Right lobe of liver (tissue), 6 donors: ENCODE data around the gene HECW1. TPM values are rescaled to one million over a fixed set of nuclear protein-coding genes. Genes with fewer than 3 reads are reported as not detected.

Experiments
- ATAC-seq, 4 donors: fragments of 200-7000 bp; cut with Tn5 transposase; one replicate each; pipeline ENCODE4 v1.9.1; 2020; ENCODE audit warnings: mild to moderate bottlenecking in 4 of 4, moderate library complexity in 4 of 4
- DNase-seq, 3 donors: peaks; one replicate each; pipeline ENCODE4 v3.0.0-alpha.2; 2020
- H3K27ac ChIP-seq, 3 donors: fragments of 200-600 bp; one replicate each; pipeline ENCODE4 v1.8.0; 2022
- H3K27me3 ChIP-seq, 2 donors: fragments of 200-600 bp; one replicate each; pipeline ENCODE4 v1.8.0; 2022
- H3K36me3 ChIP-seq, 4 donors: fragments of 200-600 bp; sonication (generic) in 1 of 4; one replicate each; pipeline versions ENCODE4 v1.5.1 to v1.8.0; 2017 to 2022; ENCODE audit warnings: control low read depth in 1 of 4
- H3K4me1 ChIP-seq, 4 donors: fragments of 200-600 bp; sonication (generic) in 1 of 4; one replicate each; pipeline versions ENCODE4 v1.5.1 to v1.8.0; 2017 to 2022; ENCODE audit warnings: control low read depth in 1 of 4
- H3K4me3 ChIP-seq, 3 donors: fragments of 200-600 bp; one replicate each; pipeline ENCODE4 v1.8.0; 2022
- H3K9me3 ChIP-seq, 4 donors: fragments of 200-600 bp; sonication (generic) in 1 of 4; one replicate each; pipeline versions ENCODE4 v1.5.1 to v1.8.0; 2017 to 2022; ENCODE audit warnings: control low read depth in 1 of 4
- CTCF ChIP-seq, 4 donors: fragments of 200-600 bp in 3 of 4; fragments of 450-650 bp in 1 of 4; IDR thresholded peaks; one replicate each; pipeline versions ENCODE4 v1.5.1 to v1.8.0; 2016 to 2022; ENCODE audit warnings: antibody characterized with exemption in 4 of 4, mild to moderate bottlenecking in 2 of 4
- POLR2A ChIP-seq: fragments of 450-650 bp; IDR thresholded peaks from one replicate; pipeline ENCODE4 v1.6.1; 2017; ENCODE audit warnings: antibody characterized with exemption, mild to moderate bottlenecking
- WGBS: methylation state at CpG from one replicate; pipeline ENCODE4 v1.1.6; 2018; ENCODE audit warnings: low coverage, low lambda C conversion rate; ENCODE audit not compliant: insufficient coverage; ENCODE audit errors: missing lambda C conversion rate; 5-methylcytosine and 5-hydroxymethylcytosine counted together
- intact Hi-C, 2 donors: fragments of 100-400 bp; cut with DNase I; formaldehyde crosslinking; loops; one replicate each; pipeline versions ENCODE4 v1.11.2 to v1.14.1; 2022
- total RNA-seq, 6 experiments: library from RNA; depleted of rRNA in 2 of 6; stranded (reverse); fragments of >200 nt in 2 of 6; fragmentation: NEBNext Ultra II Directional in 3 of 6; extraction: Animal tissue kit (Norgen Biotek cat#: 25700) in 3 of 6; gene quantifications; one replicate each; pipeline versions ENCODE4 v1.1.0 to v1.2.4, GENCODE V29; 2016 to 2023
- donor health status: DM: no; HTN: yes; CAD: no.
- donor health status: DM: no; HTN: no; CAD: no.
- donor health status: DM: no; HTN: no; CAD: no.
- donor health status: DM: no; HTN: yes; CAD: no.
- donor health status: DM: no; HTN: yes; CAD: no.

HECW1 gene
- total RNA-seq, 6 experiments from 2014 or later, result 0.02 to 0.87 (median 0.09) TPM; not detected in 1

- intact Hi-C loops, result no loop called here
- H3K27me3 ChIP-seq, result no peaks in the 10 kb centered on the region
- ATAC-seq (no peak), DNase-seq (no peak)
- no peaks in the 10 kb centered on the region for H3K36me3 ChIP-seq
- no peak overlapping the region for H3K4me3 ChIP-seq
- H3K27ac ChIP-seq, result no peak overlapping the region
- WGBS, result 69% methylated on average over 2 of the region's 5 CpGs
- no peak for TF ChIP-seq POLR2A
- TF ChIP-seq CTCF (IDR thresholded peaks at IDR 0.05), result no peak
- H3K9me3 ChIP-seq, result no peaks in the 10 kb centered on the region
- H3K4me1 ChIP-seq, result peaks cover 0 to 4% (median 2%) of the 10 kb centered on the region in 4 donors
Observed at GRCh38 chr7:43470110-43470509, 357.7 kb downstream of the HECW1 start.

GRCh38 chr7:43475983-43476382 is 363.5 kb downstream of the HECW1 start:
- Histone ChIP-seq H3K4me1 (no peaks in the 10 kb centered on the region), H3K9me3 (no peaks in the 10 kb centered on the region), H3K27me3 (no peaks in the 10 kb centered on the region), H3K27ac (no peak overlapping the region), H3K36me3 (no peaks in the 10 kb centered on the region), H3K4me3 (no peak overlapping the region)
- TF ChIP-seq POLR2A (no peak), CTCF (IDR thresholded peaks at IDR 0.05) (no peak)
- DNase-seq (no peak), ATAC-seq (no peak)
- WGBS, result 90% methylated on average over 1 of the region's 1 CpG
- intact Hi-C loops, result no loop called here

- WGBS, result 77% methylated on average over 2 of the region's 2 CpGs
- Histone ChIP-seq H3K27ac (no peak overlapping the region), H3K4me1 (no peaks in the 10 kb centered on the region), H3K27me3 (no peaks in the 10 kb centered on the region), H3K9me3 (no peaks in the 10 kb centered on the region), H3K4me3 (no peak overlapping the region), H3K36me3 (no peaks in the 10 kb centered on the region)
- ATAC-seq, result no peak
- DNase-seq, result no peak
- intact Hi-C loops, result no loop called here
- no peak for TF ChIP-seq POLR2A
Observed at GRCh38 chr7:43476896-43477295, 364.4 kb downstream of the HECW1 start.

- H3K9me3 ChIP-seq, result no peaks in the 10 kb centered on the region
- DNase-seq, result no peak
- no peaks in the 10 kb centered on the region for H3K36me3 ChIP-seq
- ATAC-seq, result peak in 2 of 4 donors; percentile 48 to 62
- intact Hi-C loops, result no loop called here
- no peak overlapping the region for H3K27ac ChIP-seq
- TF ChIP-seq POLR2A (no peak), CTCF (IDR thresholded peaks at IDR 0.05) (peak; percentile 14 to 45 (median 28))
- 39% methylated on average over 6 of the region's 6 CpGs for WGBS
- no peak overlapping the region for H3K4me3 ChIP-seq
- H3K27me3 ChIP-seq, result no peaks in the 10 kb centered on the region
- peaks cover 0 to 9% (median 3%) of the 10 kb centered on the region in 4 donors for H3K4me1 ChIP-seq
Observed at GRCh38 chr7:43479042-43479441, 366.6 kb downstream of the HECW1 start.

GRCh38 chr7:43479543-43479942 is 367.1 kb downstream of the HECW1 start:
- no peak overlapping the region for H3K4me3 ChIP-seq
- ATAC-seq, result no peak
- no peaks in the 10 kb centered on the region for H3K9me3 ChIP-seq
- H3K36me3 ChIP-seq, result no peaks in the 10 kb centered on the region
- WGBS, result 94% methylated on average over 14 of the region's 14 CpGs
- TF ChIP-seq POLR2A, result no peak
- no peak for TF ChIP-seq CTCF (IDR thresholded peaks at IDR 0.05)
- no peaks in the 10 kb centered on the region for H3K27me3 ChIP-seq
- H3K4me1 ChIP-seq, result peaks cover 0 to 9% (median 3%) of the 10 kb centered on the region in 4 donors
- no peak for DNase-seq
- intact Hi-C loops, result no loop called here
- H3K27ac ChIP-seq, result no peak overlapping the region
